Measurements from ENCODE around the gene SLX9.

The SLX9 gene

GRCh38 chr21:44919111-44919912, 20.5 kb upstream of the SLX9 start:
- Histone ChIP-seq H3K4me3 (ENCODE audit: insufficient read length, low read depth) (no peak overlapping the region), H3K27me3 (ENCODE audit: insufficient read depth, insufficient read length) (peaks cover 14% of the 10 kb centered on the region), H3K36me3 (ENCODE audit: insufficient read depth, insufficient read length, low read length) (no peaks in the 10 kb centered on the region), H3K9ac (ENCODE audit: insufficient read length, low read depth) (peak overlapping the region; percentile 21), H3K4me1 (ENCODE audit: insufficient read depth, insufficient read length) (peaks cover 10% of the 10 kb centered on the region), H3K9me3 (ENCODE audit: insufficient read depth, low read length) (no peaks in the 10 kb centered on the region)
- DNase-seq (ENCODE audit: low read depth, low spot score) = no peak
- TF ChIP-seq ZNF274 (IDR thresholded peaks at IDR 0.05; ENCODE audit: low read depth, low read length) (no peak), YY1 (IDR thresholded peaks at IDR 0.05; ENCODE audit: insufficient read depth, insufficient read length) (no peak), SUZ12 (IDR thresholded peaks at IDR 0.05; ENCODE audit: extremely low read depth, insufficient read depth, insufficient read length) (no peak)

- Histone ChIP-seq H3K9ac (ENCODE audit: insufficient read length, low read depth) (no peak overlapping the region), H3K9me3 (ENCODE audit: insufficient read depth, low read length) (no peaks in the 10 kb centered on the region), H3K27me3 (ENCODE audit: insufficient read depth, insufficient read length) (peaks cover 14% of the 10 kb centered on the region), H3K36me3 (ENCODE audit: insufficient read depth, insufficient read length, low read length) (no peaks in the 10 kb centered on the region), H3K4me3 (ENCODE audit: insufficient read length, low read depth) (no peak overlapping the region), H3K4me1 (ENCODE audit: insufficient read depth, insufficient read length) (peaks cover 10% of the 10 kb centered on the region)
- TF ChIP-seq SUZ12 (IDR thresholded peaks at IDR 0.05; ENCODE audit: extremely low read depth, insufficient read depth, insufficient read length) (no peak), YY1 (IDR thresholded peaks at IDR 0.05; ENCODE audit: insufficient read depth, insufficient read length) (no peak), ZNF274 (IDR thresholded peaks at IDR 0.05; ENCODE audit: low read depth, low read length) (no peak)
- no peak for DNase-seq (ENCODE audit: low read depth, low spot score)
Observed at GRCh38 chr21:44919913-44920693, 19.7 kb upstream of the SLX9 start.

- Histone ChIP-seq H3K9ac (ENCODE audit: insufficient read length, low read depth) (no peak within 1 kb of the TSS), H3K27me3 (ENCODE audit: insufficient read depth, insufficient read length) (peaks cover 11% of the 10 kb centered on the region)
Observed at GRCh38 chr21:44920694-44921604, 18.9 kb upstream of the SLX9 start, which contains the start of gene ITGB2. Gene ITGB2 (minus strand): TSS chr21:44920899. CDS start chr21:44910782, 10,117 bp downstream.

GRCh38 chr21:44921928-44922327, 17.9 kb upstream of the SLX9 start:
- Histone ChIP-seq H3K4me1 (ENCODE audit: insufficient read depth, insufficient read length) (peaks cover 13% of the 10 kb centered on the region), H3K4me3 (ENCODE audit: insufficient read length, low read depth) (no peak overlapping the region), H3K27me3 (ENCODE audit: insufficient read depth, insufficient read length) (peaks cover 15% of the 10 kb centered on the region), H3K36me3 (ENCODE audit: insufficient read depth, insufficient read length, low read length) (no peaks in the 10 kb centered on the region), H3K9ac (ENCODE audit: insufficient read length, low read depth) (no peak overlapping the region), H3K9me3 (ENCODE audit: insufficient read depth, low read length) (no peaks in the 10 kb centered on the region)
- no peak for DNase-seq (ENCODE audit: low read depth, low spot score)
- TF ChIP-seq SUZ12 (IDR thresholded peaks at IDR 0.05; ENCODE audit: extremely low read depth, insufficient read depth, insufficient read length) = no peak
- no peak for TF ChIP-seq YY1 (IDR thresholded peaks at IDR 0.05; ENCODE audit: insufficient read depth, insufficient read length)
- TF ChIP-seq ZNF274 (IDR thresholded peaks at IDR 0.05; ENCODE audit: low read depth, low read length) = no peak

More at GRCh38 chr21:44920694-44921604, 18.9 kb upstream of the SLX9 start, which contains the start of gene ITGB2:
- Histone ChIP-seq H3K9me3 (ENCODE audit: insufficient read depth, low read length) (no peaks in the 10 kb centered on the region), H3K4me1 (ENCODE audit: insufficient read depth, insufficient read length) (peaks cover 6% of the 10 kb centered on the region), H3K4me3 (ENCODE audit: insufficient read length, low read depth) (no peak within 1 kb of the TSS), H3K36me3 (ENCODE audit: insufficient read depth, insufficient read length, low read length) (no peaks in the 10 kb centered on the region)
- DNase-seq (ENCODE audit: low read depth, low spot score) = no peak
- no peak for TF ChIP-seq ZNF274 (IDR thresholded peaks at IDR 0.05; ENCODE audit: low read depth, low read length)
- no peak for TF ChIP-seq SUZ12 (IDR thresholded peaks at IDR 0.05; ENCODE audit: extremely low read depth, insufficient read depth, insufficient read length)
- no peak for TF ChIP-seq YY1 (IDR thresholded peaks at IDR 0.05; ENCODE audit: insufficient read depth, insufficient read length)

GRCh38 chr21:44923480-44924084, 16.2 kb upstream of the SLX9 start:
- H3K4me1 ChIP-seq (ENCODE audit: insufficient read depth, insufficient read length) = peaks cover 23% of the 10 kb centered on the region
- no peaks in the 10 kb centered on the region for H3K9me3 ChIP-seq (ENCODE audit: insufficient read depth, low read length)
- no peaks in the 10 kb centered on the region for H3K36me3 ChIP-seq (ENCODE audit: insufficient read depth, insufficient read length, low read length)
- H3K27me3 ChIP-seq (ENCODE audit: insufficient read depth, insufficient read length) = peaks cover 24% of the 10 kb centered on the region
- H3K4me3 ChIP-seq (ENCODE audit: insufficient read length, low read depth) = no peak overlapping the region
- no peak overlapping the region for H3K9ac ChIP-seq (ENCODE audit: insufficient read length, low read depth)
- TF ChIP-seq YY1 (IDR thresholded peaks at IDR 0.05; ENCODE audit: insufficient read depth, insufficient read length) (no peak), ZNF274 (IDR thresholded peaks at IDR 0.05; ENCODE audit: low read depth, low read length) (no peak), SUZ12 (IDR thresholded peaks at IDR 0.05; ENCODE audit: extremely low read depth, insufficient read depth, insufficient read length) (no peak)
- no peak for DNase-seq (ENCODE audit: low read depth, low spot score)

- H3K27me3 ChIP-seq (ENCODE audit: insufficient read depth, insufficient read length) = peaks cover 34% of the 10 kb centered on the region
- H3K4me1 ChIP-seq (ENCODE audit: insufficient read depth, insufficient read length) = peaks cover 30% of the 10 kb centered on the region
- no peaks in the 10 kb centered on the region for H3K9me3 ChIP-seq (ENCODE audit: insufficient read depth, low read length)
- H3K9ac ChIP-seq (ENCODE audit: insufficient read length, low read depth) = no peak overlapping the region
- H3K36me3 ChIP-seq (ENCODE audit: insufficient read depth, insufficient read length, low read length) = no peaks in the 10 kb centered on the region
- no peak overlapping the region for H3K4me3 ChIP-seq (ENCODE audit: insufficient read length, low read depth)
- no peak for DNase-seq (ENCODE audit: low read depth, low spot score)
- TF ChIP-seq YY1 (IDR thresholded peaks at IDR 0.05; ENCODE audit: insufficient read depth, insufficient read length) (no peak), SUZ12 (IDR thresholded peaks at IDR 0.05; ENCODE audit: extremely low read depth, insufficient read depth, insufficient read length) (no peak), ZNF274 (IDR thresholded peaks at IDR 0.05; ENCODE audit: low read depth, low read length) (no peak)
Observed at GRCh38 chr21:44924606-44925377, 15.0 kb upstream of the SLX9 start.

Data from NT2/D1 (cell line).